ENCODE data around the gene APOL2.
"Not testable (repeated sequence)": the region's sequence is repeated elsewhere in the genome, so short reads cannot be mapped to it uniquely, and the experiment has no call there.

The APOL2 gene

GRCh38 chr22:36231051-36231450 lies 8.3 kb downstream of the APOL2 start:
- H3K4me1 ChIP-seq (ENCODE audit: insufficient read depth, low read length, severe bottlenecking); H3K9ac ChIP-seq (ENCODE audit: low read length); H3K4me2 ChIP-seq (ENCODE audit: low read length); H2AFZ ChIP-seq (ENCODE audit: low read length); H3K27me3 ChIP-seq (ENCODE audit: insufficient read depth, low read length); H3F3A ChIP-seq (ENCODE audit: insufficient read depth, low read length); H3K79me2 ChIP-seq (ENCODE audit: insufficient read depth, low read length); H3K4me3 ChIP-seq (ENCODE audit: low read depth, low read length, poor library complexity, severe bottlenecking); H3K27ac ChIP-seq (ENCODE audit: low read depth, low read length, poor library complexity, severe bottlenecking); H3K9me2 ChIP-seq (ENCODE audit: low read depth, low read length); H4K20me1 ChIP-seq (ENCODE audit: insufficient read depth, low read length); H3K9me3 ChIP-seq (ENCODE audit: low read length): not testable (repeated sequence)
- peak; percentile 28; the same call in 1 of the 2 replicates for TF ChIP-seq CTCF (IDR thresholded peaks at IDR 0.05; ENCODE audit: low read length)
- H3K36me3 ChIP-seq (ENCODE audit: insufficient read depth, low read length), result peaks cover 57% of the 10 kb centered on the region

- not testable (repeated sequence) for H3K9ac ChIP-seq (ENCODE audit: low read length); H3K4me1 ChIP-seq (ENCODE audit: insufficient read depth, low read length, severe bottlenecking); H3K79me2 ChIP-seq (ENCODE audit: insufficient read depth, low read length); H3K4me3 ChIP-seq (ENCODE audit: low read depth, low read length, poor library complexity, severe bottlenecking); H3K27me3 ChIP-seq (ENCODE audit: insufficient read depth, low read length); H4K20me1 ChIP-seq (ENCODE audit: insufficient read depth, low read length); H3K4me2 ChIP-seq (ENCODE audit: low read length); H3K27ac ChIP-seq (ENCODE audit: low read depth, low read length, poor library complexity, severe bottlenecking); H2AFZ ChIP-seq (ENCODE audit: low read length); H3K9me2 ChIP-seq (ENCODE audit: low read depth, low read length); H3K9me3 ChIP-seq (ENCODE audit: low read length); H3F3A ChIP-seq (ENCODE audit: insufficient read depth, low read length)
- peaks cover 53% of the 10 kb centered on the region for H3K36me3 ChIP-seq (ENCODE audit: insufficient read depth, low read length)
These were observed 9.7 kb downstream of the APOL2 start for GRCh38 chr22:36229649-36230048.

- H3K9me3 ChIP-seq (ENCODE audit: low read length), result no peaks in the 10 kb centered on the region
- H3K4me1 ChIP-seq (ENCODE audit: insufficient read depth, low read length, severe bottlenecking), result peaks cover 8% of the 10 kb centered on the region
- H3F3A ChIP-seq (ENCODE audit: insufficient read depth, low read length), result no peaks in the 10 kb centered on the region
- H3K27ac ChIP-seq (ENCODE audit: low read depth, low read length, poor library complexity, severe bottlenecking), result no peak overlapping the region
- H4K20me1 ChIP-seq (ENCODE audit: insufficient read depth, low read length), result no peaks in the 10 kb centered on the region
- H3K4me2 ChIP-seq (ENCODE audit: low read length), result no peak overlapping the region
- H3K27me3 ChIP-seq (ENCODE audit: insufficient read depth, low read length), result no peaks in the 10 kb centered on the region
- H3K4me3 ChIP-seq (ENCODE audit: low read depth, low read length, poor library complexity, severe bottlenecking), result no peak overlapping the region
- TF ChIP-seq EZH2 (IDR thresholded peaks at IDR 0.05; ENCODE audit: borderline replicate concordance, low read length) (no peak), CTCF (IDR thresholded peaks at IDR 0.05; ENCODE audit: low read length) (no peak)
- no peaks in the 10 kb centered on the region for H3K9me2 ChIP-seq (ENCODE audit: low read depth, low read length)
- H2AFZ ChIP-seq (ENCODE audit: low read length), result no peak overlapping the region
- H3K9ac ChIP-seq (ENCODE audit: low read length), result no peak overlapping the region
- peaks cover 53% of the 10 kb centered on the region for H3K36me3 ChIP-seq (ENCODE audit: insufficient read depth, low read length)
- no peaks in the 10 kb centered on the region for H3K79me2 ChIP-seq (ENCODE audit: insufficient read depth, low read length)
These were observed 10.4 kb downstream of the APOL2 start for GRCh38 chr22:36228944-36229343.

- not testable (repeated sequence) for H3K9ac ChIP-seq (ENCODE audit: low read length); H3K4me2 ChIP-seq (ENCODE audit: low read length); H2AFZ ChIP-seq (ENCODE audit: low read length); H3K27me3 ChIP-seq (ENCODE audit: insufficient read depth, low read length); H3K79me2 ChIP-seq (ENCODE audit: insufficient read depth, low read length); H3K9me3 ChIP-seq (ENCODE audit: low read length); H3K4me1 ChIP-seq (ENCODE audit: insufficient read depth, low read length, severe bottlenecking); H3F3A ChIP-seq (ENCODE audit: insufficient read depth, low read length); H3K9me2 ChIP-seq (ENCODE audit: low read depth, low read length); H4K20me1 ChIP-seq (ENCODE audit: insufficient read depth, low read length); H3K27ac ChIP-seq (ENCODE audit: low read depth, low read length, poor library complexity, severe bottlenecking); H3K4me3 ChIP-seq (ENCODE audit: low read depth, low read length, poor library complexity, severe bottlenecking)
- peaks cover 49% of the 10 kb centered on the region for H3K36me3 ChIP-seq (ENCODE audit: insufficient read depth, low read length)
These were observed 11.0 kb downstream of the APOL2 start for GRCh38 chr22:36228369-36228768.
